ENCODE data around the gene PRRG2. TPM values are rescaled to one million over a fixed set of nuclear protein-coding genes. Genes with fewer than 3 reads are reported as not detected.
A peak's percentile ranks its signal among the peaks of the same experiment; 100 is the strongest.

PRRG2 gene
- total RNA-seq, 1 experiment from 2014 or later: 1.5 TPM

DNA sequence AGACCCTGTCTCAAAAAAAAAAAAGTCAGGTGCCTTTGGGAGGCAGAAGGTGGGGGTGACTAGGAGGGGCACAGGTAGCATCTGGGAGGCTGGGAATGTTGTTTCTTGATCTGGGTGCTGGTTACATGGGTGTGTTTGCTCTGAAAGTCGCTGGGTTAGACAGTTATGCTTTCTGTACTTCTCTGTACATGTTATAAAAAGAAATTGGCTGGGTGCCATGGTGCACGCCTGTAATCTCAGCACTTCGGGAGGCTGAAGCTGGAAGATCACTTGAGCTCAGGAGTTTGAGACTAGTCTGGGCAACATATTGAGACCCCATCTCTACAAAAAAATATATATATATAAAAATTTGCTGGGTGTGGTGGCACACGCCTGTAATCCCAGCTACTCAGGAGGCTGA lies 15.9 kb upstream of the PRRG2 start:
- H3K4me3 ChIP-seq (ENCODE audit: low read depth, low read length, poor library complexity, severe bottlenecking): no peak overlapping the region
- intact Hi-C loops (cut with micrococcal nuclease; ENCODE audit: unreplicated experiment): no loop called here
- no peak overlapping the region for H3K27ac ChIP-seq (ENCODE audit: low read depth, low read length, poor library complexity, severe bottlenecking)
- peaks cover 11% of the 10 kb centered on the region for H3K4me1 ChIP-seq (ENCODE audit: insufficient read depth, low read length, poor library complexity, severe bottlenecking)
- CTCF ChIA-PET: no interaction called here
- no TSS peak for BruUV-seq (replicated peaks)
- DNase-seq (ENCODE audit: low spot score): no peak
- POLR2A ChIA-PET (ENCODE audit: low non-redundant PET): interaction anchor here (0.6 to 0.7 kb wide), 2 partner anchors 190 to 248 kb away, joined by 3 read pairs; partner anchors contain the start of gene FUZ
- H3K36me3 ChIP-seq (ENCODE audit: insufficient read depth, low read length, poor library complexity, severe bottlenecking): peaks cover 12% of the 10 kb centered on the region
- no peaks in the 10 kb centered on the region for H3K9me3 ChIP-seq (ENCODE audit: low read depth, low read length, poor library complexity, severe bottlenecking)
- no peaks in the 10 kb centered on the region for H3K27me3 ChIP-seq (replicated peaks; ENCODE audit: insufficient read depth, low read depth, low read length, poor library complexity)
- TF ChIP-seq EZH2 (IDR thresholded peaks at IDR 0.05; ENCODE audit: borderline replicate concordance, low read depth, low read length, poor library complexity, severe bottlenecking) (no peak), CTCF (conservative IDR thresholded peaks at IDR 0.05; ENCODE audit: low read depth, low read length) (no peak)

GRCh38 chr19:49566302-49566701 lies 14.8 kb upstream of the PRRG2 start:
- ChIA-PET CTCF (no interaction called here), POLR2A (ENCODE audit: low non-redundant PET) (no interaction called here)
- no peaks in the 10 kb centered on the region for H3K9me3 ChIP-seq (ENCODE audit: low read depth, low read length, poor library complexity, severe bottlenecking)
- intact Hi-C loops (cut with micrococcal nuclease; ENCODE audit: unreplicated experiment): no loop called here
- H3K4me1 ChIP-seq (ENCODE audit: insufficient read depth, low read length, poor library complexity, severe bottlenecking): peaks cover 20% of the 10 kb centered on the region
- no TSS peak for BruUV-seq (replicated peaks)
- TF ChIP-seq CTCF (conservative IDR thresholded peaks at IDR 0.05; ENCODE audit: low read depth, low read length) (no peak), EZH2 (IDR thresholded peaks at IDR 0.05; ENCODE audit: borderline replicate concordance, low read depth, low read length, poor library complexity, severe bottlenecking) (no peak)
- no peak for DNase-seq (ENCODE audit: low spot score)
- no peaks in the 10 kb centered on the region for H3K27me3 ChIP-seq (replicated peaks; ENCODE audit: insufficient read depth, low read depth, low read length, poor library complexity)
- H3K27ac ChIP-seq (ENCODE audit: low read depth, low read length, poor library complexity, severe bottlenecking): no peak overlapping the region
- no peak overlapping the region for H3K4me3 ChIP-seq (ENCODE audit: low read depth, low read length, poor library complexity, severe bottlenecking)
- H3K36me3 ChIP-seq (ENCODE audit: insufficient read depth, low read length, poor library complexity, severe bottlenecking): peaks cover 11% of the 10 kb centered on the region

DNA sequence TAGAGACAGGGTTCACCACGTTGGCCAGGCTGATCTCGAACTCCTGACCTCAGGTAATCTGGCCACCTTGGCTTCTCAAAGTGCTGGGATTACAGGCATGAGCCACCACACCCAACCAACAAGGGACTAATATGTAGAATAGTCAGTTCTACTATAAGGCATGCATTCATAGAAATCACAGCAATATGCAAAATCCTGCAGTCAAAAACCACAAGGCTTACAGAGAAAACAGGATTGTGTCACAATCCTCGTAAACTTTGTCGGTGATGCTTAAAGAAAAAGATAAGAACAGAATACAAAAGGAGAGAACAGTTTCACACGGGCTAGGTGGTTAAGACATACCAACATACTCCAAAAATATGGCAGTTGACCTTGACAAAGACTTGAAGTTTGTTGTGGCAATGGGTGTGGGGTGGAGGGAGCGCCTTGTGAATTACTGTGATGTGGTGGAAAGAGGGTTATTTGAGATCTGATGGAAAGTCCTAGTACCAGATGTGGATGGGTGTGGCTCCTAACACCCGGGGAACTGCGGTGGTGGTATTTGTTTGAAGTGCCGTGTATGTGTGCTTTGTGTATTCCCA lies 13.2 kb upstream of the PRRG2 start:
- Histone ChIP-seq H3K9me3 (ENCODE audit: low read depth, low read length, poor library complexity, severe bottlenecking) (no peaks in the 10 kb centered on the region), H3K27ac (ENCODE audit: low read depth, low read length, poor library complexity, severe bottlenecking) (peak overlapping the region; percentile 58), H3K4me1 (ENCODE audit: insufficient read depth, low read length, poor library complexity, severe bottlenecking) (peaks cover 20% of the 10 kb centered on the region), H3K27me3 (replicated peaks; ENCODE audit: insufficient read depth, low read depth, low read length, poor library complexity) (no peaks in the 10 kb centered on the region), H3K4me3 (ENCODE audit: low read depth, low read length, poor library complexity, severe bottlenecking) (no peak overlapping the region), H3K36me3 (ENCODE audit: insufficient read depth, low read length, poor library complexity, severe bottlenecking) (peaks cover 5% of the 10 kb centered on the region)
- POLR2A ChIA-PET (ENCODE audit: low non-redundant PET): no interaction called here
- no peak for DNase-seq (ENCODE audit: low spot score)
- CTCF ChIA-PET: no interaction called here
- BruUV-seq (replicated peaks): no TSS peak
- no peak for TF ChIP-seq CTCF (conservative IDR thresholded peaks at IDR 0.05; ENCODE audit: low read depth, low read length)
- no peak for TF ChIP-seq EZH2 (IDR thresholded peaks at IDR 0.05; ENCODE audit: borderline replicate concordance, low read depth, low read length, poor library complexity, severe bottlenecking)
- intact Hi-C loops (cut with micrococcal nuclease; ENCODE audit: unreplicated experiment): no loop called here
